HG03469 (cell line): ENCODE results near the gene VAT1L.

Experiments
- ATAC-seq: cut with Tn5 transposase; IDR thresholded peaks from one replicate; pipeline ENCODE4 v1.9.1; 2021; ENCODE audit warnings: mild to moderate bottlenecking, moderate library complexity, moderate number of reproducible peaks; ENCODE audit not compliant: unreplicated experiment

Gene VAT1L

GRCh38 chr16:77781091-77781490, 7.3 kb upstream of the VAT1L start:
- no peak for ATAC-seq

GRCh38 chr16:77782694-77783093, 5.7 kb upstream of the VAT1L start:
- no peak for ATAC-seq

GRCh38 chr16:77784441-77785372, 3.7 kb upstream of the VAT1L start:
- no peak for ATAC-seq

- no peak for ATAC-seq
Measured at GRCh38 chr16:77785373-77785764, 3.0 kb upstream of the VAT1L start.

GRCh38 chr16:77786186-77786847, 2.0 kb upstream of the VAT1L start:
- no peak for ATAC-seq

- ATAC-seq, result no peak
Measured at GRCh38 chr16:77787452-77787851, 912 bp upstream of the VAT1L start.

- no peak for ATAC-seq
Measured at GRCh38 chr16:77789085-77790008, 983 bp downstream of the VAT1L start.

- no peak for ATAC-seq
Measured at GRCh38 chr16:77790009-77790372, 1.6 kb downstream of the VAT1L start.

GRCh38 chr16:77790912-77791311, 2.5 kb downstream of the VAT1L start:
- ATAC-seq, result no peak

GRCh38 chr16:77793417-77793816, 5.1 kb downstream of the VAT1L start:
- no peak for ATAC-seq

- ATAC-seq, result no peak
Measured at GRCh38 chr16:77794586-77794985, 6.2 kb downstream of the VAT1L start.

GRCh38 chr16:77801817-77802216, 13.5 kb downstream of the VAT1L start:
- ATAC-seq, result no peak

GRCh38 chr16:77805398-77805797, 17.0 kb downstream of the VAT1L start:
- ATAC-seq, result no peak

GRCh38 chr16:77807021-77807420, 18.7 kb downstream of the VAT1L start:
- no peak for ATAC-seq

- no peak for ATAC-seq
Measured at GRCh38 chr16:77812856-77813500, 24.6 kb downstream of the VAT1L start.

- no peak for ATAC-seq
Measured at GRCh38 chr16:77816293-77816692, 27.9 kb downstream of the VAT1L start.

GRCh38 chr16:77820340-77820739, 32.0 kb downstream of the VAT1L start:
- no peak for ATAC-seq

GRCh38 chr16:77822661-77823060, 34.3 kb downstream of the VAT1L start:
- ATAC-seq, result no peak

GRCh38 chr16:77823067-77823466, 34.7 kb downstream of the VAT1L start:
- no peak for ATAC-seq

- ATAC-seq, result no peak
Measured at GRCh38 chr16:77825196-77825595, 36.8 kb downstream of the VAT1L start.

- ATAC-seq, result no peak
Measured at GRCh38 chr16:77827032-77827431, 38.7 kb downstream of the VAT1L start.
